Fibroblast of the aortic adventitia (primary cell): Measurements from ENCODE around the gene HNRNPCL2. TPM values are rescaled to one million over a fixed set of nuclear protein-coding genes. Genes with fewer than 3 reads are reported as not detected.
"Not testable (repeated sequence)": the region's sequence is repeated elsewhere in the genome, so short reads cannot be mapped to it uniquely, and the experiment has no call there.

ENCODE experiments used
- DNase-seq: peaks from one replicate; pipeline ENCODE4 v3.0.0-alpha.2; 2010; ENCODE audit warnings: low read depth
- H3K4me3 ChIP-seq: 2 replicates; pipeline ENCODE4 v1.5.1; 2011; ENCODE audit warnings: low read depth, mild to moderate bottlenecking, control low read depth, low read length, moderate library complexity
- total RNA-seq: library from RNA; depleted of rRNA; stranded (reverse); fragments of >200 nt; gene quantifications from 2 replicates; pipeline ENCODE4 v1.2.3, GENCODE V29; 2012; ENCODE audit warnings: low replicate concordance

Gene HNRNPCL2
- not detected in 2 replicates for total RNA-seq

DNA sequence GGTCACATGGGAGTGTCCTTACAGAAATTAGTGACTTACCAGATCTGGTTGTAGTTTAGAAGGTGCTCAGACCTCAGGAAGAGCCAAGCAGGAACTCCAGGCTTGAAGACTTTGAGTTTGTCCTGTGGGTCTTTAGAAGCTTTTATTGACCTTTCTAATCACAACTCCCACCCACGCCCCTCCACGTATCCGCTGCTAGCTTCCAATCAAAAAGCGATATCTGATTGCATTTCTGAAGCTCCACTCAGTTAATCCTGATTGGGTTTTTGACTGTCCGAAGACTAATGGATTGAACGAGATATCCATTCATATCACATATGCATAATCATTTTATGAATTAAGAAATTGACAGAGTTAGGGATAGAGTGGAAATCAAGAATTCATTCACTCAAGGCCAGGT, at the start of gene HNRNPCL2:
HNRNPCL2 (minus strand) TSS at position 101 of the 400 bp plus-strand sequence. CDS start 454 bp downstream, outside the sequence.
- not testable (repeated sequence) for DNase-seq, H3K4me3 ChIP-seq

- DNase-seq, H3K4me3 ChIP-seq: not testable (repeated sequence)
Observed at GRCh38 chr1:13165531-13165930, 48.9 kb upstream of the HNRNPCL2 start, which contains the start of gene HNRNPCL4. Gene HNRNPCL4 (minus strand): TSS chr1:13165631. CDS start chr1:13165467, 164 bp downstream.

GRCh38 chr1:13155909-13156308, 39.3 kb upstream of the HNRNPCL2 start, which contains the start of gene PRAMEF26:
Gene PRAMEF26 (minus strand): TSS chr1:13156009. CDS start chr1:13153095, 2,914 bp downstream.
- not testable (repeated sequence) for DNase-seq, H3K4me3 ChIP-seq

DNA sequence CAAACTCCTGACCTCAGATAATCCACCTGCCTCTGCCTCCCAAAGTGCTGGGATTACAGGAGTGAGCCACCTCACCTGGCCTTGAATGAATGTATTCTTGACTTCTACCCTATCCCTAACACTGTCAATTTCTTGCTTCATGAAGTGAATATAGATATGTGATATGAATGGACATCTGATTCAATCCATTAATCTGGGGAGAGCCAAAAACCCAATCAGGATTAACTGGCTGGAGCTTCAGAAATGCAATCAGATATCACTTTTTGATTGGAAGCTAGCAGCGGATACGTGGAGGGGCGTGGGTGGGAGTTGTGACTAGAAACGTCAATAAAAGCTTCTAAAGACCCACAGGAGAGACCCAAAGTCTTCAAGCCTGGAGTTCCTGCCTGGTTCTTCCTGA, 46.2 kb downstream of the HNRNPCL2 start, which contains the start of gene PRAMEF25:
PRAMEF25 (plus strand) TSS at position 301 of the 400 bp plus-strand sequence. CDS start 2,920 bp downstream, outside the sequence.
- not testable (repeated sequence) for DNase-seq, H3K4me3 ChIP-seq

Other genes with a start within 250 kb of the HNRNPCL2 start
- not detected in 2 replicates for gene PRAMEF4, start 230.7 kb downstream of the HNRNPCL2 start, total RNA-seq
- not detected in 2 replicates for gene PRAMEF10, start 218.6 kb downstream of the HNRNPCL2 start, total RNA-seq
- not detected in 2 replicates for gene PRAMEF7, start 200.2 kb downstream of the HNRNPCL2 start, total RNA-seq
- not detected in 2 replicates for gene PRAMEF6, start 169.3 kb downstream of the HNRNPCL2 start, total RNA-seq
- gene PRAMEF27, start 60.3 kb downstream of the HNRNPCL2 start, total RNA-seq, result not detected in 2 replicates
- gene HNRNPCL3, start 56.1 kb downstream of the HNRNPCL2 start, total RNA-seq, result not detected in 2 replicates
- gene PRAMEF25, start 46.1 kb downstream of the HNRNPCL2 start, total RNA-seq, result not detected in 2 replicates
- not detected in 2 replicates for gene PRAMEF26, start 39.2 kb upstream of the HNRNPCL2 start, total RNA-seq
- gene HNRNPCL4, start 48.8 kb upstream of the HNRNPCL2 start, total RNA-seq, result not detected in 2 replicates
- gene PRAMEF9, start 55.0 kb upstream of the HNRNPCL2 start, total RNA-seq, result not detected in 2 replicates
- not detected in 2 replicates for gene PRAMEF13, start 84.6 kb upstream of the HNRNPCL2 start, total RNA-seq
- not detected in 2 replicates for gene PRAMEF18, start 109.3 kb upstream of the HNRNPCL2 start, total RNA-seq
- gene PRAMEF5, start 137.3 kb upstream of the HNRNPCL2 start, total RNA-seq, result not detected in 2 replicates
- gene PRAMEF8, start 168.3 kb upstream of the HNRNPCL2 start, total RNA-seq, result not detected in 2 replicates
- not detected in 2 replicates for gene PRAMEF33, start 186.7 kb upstream of the HNRNPCL2 start, total RNA-seq
- not detected in 2 replicates for gene PRAMEF15, start 198.7 kb upstream of the HNRNPCL2 start, total RNA-seq
- gene PRAMEF14, start 230.3 kb upstream of the HNRNPCL2 start, total RNA-seq, result not detected in 2 replicates